DMS153 treated with DMSO at 0.1 percent for 48 hours (cell line): Measurements from ENCODE around the gene AGPAT1.
"Not testable (repeated sequence)": the region's sequence is repeated elsewhere in the genome, so short reads cannot be mapped to it uniquely, and the experiment has no call there.

ENCODE experiments used
- DNase-seq: peaks from one replicate; lab custom pipeline; 2025; ENCODE audit not compliant: unreplicated experiment; lab: John Stamatoyannopoulos, UW

AGPAT1 gene

GRCh38 chr6:32175711-32176475 is at the start of gene AGPAT1:
AGPAT1 (minus strand) TSS chr6:32176084; CDS start chr6:32171496, 4,588 bp downstream.
- peak; percentile 84 for DNase-seq

GRCh38 chr6:32224696-32225095 is 48.8 kb upstream of the AGPAT1 start:
- no peak for DNase-seq

GRCh38 chr6:32223258-32224235 is 47.7 kb upstream of the AGPAT1 start, which contains the start of gene NOTCH4:
NOTCH4 (minus strand) TSS chr6:32224067; CDS start chr6:32223928, 139 bp downstream.
- no peak for DNase-seq

- DNase-seq, result no peak
These were observed 46.7 kb upstream of the AGPAT1 start for GRCh38 chr6:32222333-32223230.

GRCh38 chr6:32220021-32220420 is 44.1 kb upstream of the AGPAT1 start:
- DNase-seq, result no peak

GRCh38 chr6:32218167-32218566 is 42.3 kb upstream of the AGPAT1 start:
- DNase-seq, result no peak

GRCh38 chr6:32216998-32217397 is 41.1 kb upstream of the AGPAT1 start:
- no peak for DNase-seq

GRCh38 chr6:32216285-32216684 is 40.4 kb upstream of the AGPAT1 start:
- DNase-seq, result no peak

GRCh38 chr6:32215617-32216016 is 39.7 kb upstream of the AGPAT1 start:
- no peak for DNase-seq

GRCh38 chr6:32214126-32214525 is 38.2 kb upstream of the AGPAT1 start:
- no peak for DNase-seq

GRCh38 chr6:32213649-32214048 is 37.8 kb upstream of the AGPAT1 start:
- no peak for DNase-seq

- DNase-seq, result no peak
These were observed 36.3 kb upstream of the AGPAT1 start for GRCh38 chr6:32212076-32212760.

- DNase-seq, result not testable (repeated sequence)
These were observed 35.5 kb upstream of the AGPAT1 start for GRCh38 chr6:32211432-32211831.

- DNase-seq, result no peak
These were observed 34.3 kb upstream of the AGPAT1 start for GRCh38 chr6:32210191-32210601.

- no peak for DNase-seq
These were observed 33.1 kb upstream of the AGPAT1 start for GRCh38 chr6:32208996-32209395.

GRCh38 chr6:32204268-32204715 is 28.4 kb upstream of the AGPAT1 start:
- no peak for DNase-seq

GRCh38 chr6:32203426-32204267 is 27.8 kb upstream of the AGPAT1 start:
- no peak for DNase-seq

- DNase-seq, result no peak
These were observed 26.3 kb upstream of the AGPAT1 start for GRCh38 chr6:32202186-32202585.
